Sigmoid colon (tissue), 7 donors: Measurements from ENCODE around the gene RARS1. TPM values are rescaled to one million over a fixed set of nuclear protein-coding genes. Genes with fewer than 3 reads are reported as not detected.

Source experiments
- DNase-seq: peaks from one replicate; pipeline ENCODE4 v3.0.0-alpha.2; 2019
- H3K27ac ChIP-seq, 4 donors: fragments of 200-600 bp; sonication (generic); one replicate each; pipeline ENCODE4 v1.5.1; 2016 to 2019; ENCODE audit warnings: mild to moderate bottlenecking in 1 of 4
- H3K27me3 ChIP-seq, 3 donors: fragments of 200-600 bp; sonication (generic); one replicate each; pipeline ENCODE4 v1.5.1; 2019; ENCODE audit warnings: mild to moderate bottlenecking in 1 of 3
- H3K36me3 ChIP-seq, 4 donors: fragments of 200-600 bp; sonication (generic); one replicate each; pipeline ENCODE4 v1.5.1; 2016 to 2019
- H3K4me1 ChIP-seq, 4 donors: fragments of 200-600 bp; sonication (generic); one replicate each; pipeline ENCODE4 v1.5.1; 2017 to 2019
- H3K4me3 ChIP-seq, 4 donors: fragments of 200-600 bp; sonication (generic); one replicate each; pipeline ENCODE4 v1.5.1; 2017 to 2019; ENCODE audit warnings: mild to moderate bottlenecking in 2 of 4, moderate library complexity in 1 of 4
- H3K9me3 ChIP-seq, 4 donors: fragments of 200-600 bp in 3 of 4; sonication (generic) in 3 of 4; one replicate each; pipeline versions ENCODE4 v1.5.1 to v1.6.1; 2013 to 2019
- CTCF ChIP-seq, 4 experiments: fragments of 450-650 bp in 3 of 4; fragments of 200-600 bp in 1 of 4; IDR thresholded peaks; one replicate each; pipeline ENCODE4 v1.5.1; 2016 to 2019; ENCODE audit warnings: antibody characterized with exemption in 4 of 4, mild to moderate bottlenecking in 3 of 4, moderate library complexity in 2 of 4
- EP300 ChIP-seq, 4 donors: sonication (generic); formaldehyde crosslinking; IDR thresholded peaks; one replicate each; pipeline ENCODE4 v1.6.1; 2017; ENCODE audit warnings: antibody characterized with exemption in 4 of 4
- POLR2A ChIP-seq, 2 donors: fragments of 450-650 bp; IDR thresholded peaks; one replicate each; pipeline ENCODE4 v1.6.1; 2016; ENCODE audit warnings: antibody characterized with exemption in 2 of 2, mild to moderate bottlenecking in 2 of 2, moderate library complexity in 2 of 2
- POLR2AphosphoS5 ChIP-seq, 4 donors: sonication (generic); formaldehyde crosslinking; IDR thresholded peaks; one replicate each; pipeline ENCODE4 v1.6.1; 2017; ENCODE audit warnings: antibody characterized with exemption in 4 of 4
- WGBS, 2 donors: extraction: QIAGEN DNeasy Blood & Tissue Kit; methylation state at CpG; one replicate each; pipeline ENCODE4 v1.1.7; 2013; 5-methylcytosine and 5-hydroxymethylcytosine counted together
- intact Hi-C: fragments of 100-400 bp; cut with DNase I; formaldehyde crosslinking; loops from one replicate; pipeline ENCODE4 v1.15.1; 2023
- polyA plus RNA-seq, 3 donors: library from polyadenylated mRNA; stranded (reverse); fragments of 200-250 nt; gene quantifications; one replicate each; pipeline ENCODE4 v1.2.3, GENCODE V29; 2013
- small RNA-seq, 3 donors: library from RNA; depleted of rRNA; stranded (forward); fragments of <200 nt; gene quantifications; one replicate each; pipeline ENCODE3, GENCODE V24; 2016
- total RNA-seq, 4 donors: library from RNA; depleted of rRNA; stranded (reverse); fragments of >200 nt; gene quantifications; one replicate each; pipeline ENCODE4 v1.1.0, GENCODE V29; 2016
- donor health status: healthy with polysubstance abuse.
- donor health status: Bipolar disorder and iron deficiency.
- donor health status: healthy.

RARS1 gene
- total and polyA plus RNA-seq, 7 donors, result 21.0 to 91.1 (median 65.8) TPM

GRCh38 chr5:168557389-168557788, 71.1 kb downstream of the RARS1 start:
- intact Hi-C loops, result no loop called here
- TF ChIP-seq POLR2AphosphoS5 (IDR thresholded peaks at IDR 0.05) (peak in 2 of 4 donors; percentile 44 to 47), POLR2A (IDR thresholded peaks at IDR 0.05) (no peak), CTCF (IDR thresholded peaks at IDR 0.05) (no peak)
- Histone ChIP-seq H3K4me1 (peaks cover 0 to 4% (median 2%) of the 10 kb centered on the region in 4 donors), H3K27me3 (no peaks in the 10 kb centered on the region), H3K27ac (no peak overlapping the region), H3K36me3 (peaks cover 0 to 61% (median 12%) of the 10 kb centered on the region in 4 donors), H3K9me3 (no peaks in the 10 kb centered on the region), H3K4me3 (no peak overlapping the region)
- 97% methylated on average over 2 of the region's 2 CpGs for WGBS, 2 donors
- DNase-seq, result no peak

DNA sequence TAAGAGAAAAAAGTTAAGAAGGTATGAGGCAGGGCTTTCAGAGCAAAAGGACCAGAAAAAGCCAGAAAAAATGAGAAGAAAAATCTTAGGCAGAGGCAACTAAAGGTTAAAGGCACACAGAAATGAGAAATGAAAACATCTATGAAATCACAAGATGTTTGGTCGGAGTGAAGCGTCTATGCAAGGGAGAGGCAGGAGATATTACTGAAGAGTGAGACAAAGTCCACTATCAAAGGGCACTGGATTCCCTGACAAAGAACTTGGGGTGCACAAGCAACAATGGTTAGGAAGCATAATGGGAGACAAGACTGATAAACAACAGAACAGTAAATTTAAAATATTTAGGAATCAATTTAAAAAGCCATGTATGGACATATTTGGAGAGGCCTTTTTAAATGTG, 76.0 kb downstream of the RARS1 start:
- Histone ChIP-seq H3K27ac (no peak overlapping the region), H3K9me3 (no peaks in the 10 kb centered on the region), H3K4me3 (no peak overlapping the region), H3K4me1 (no peaks in the 10 kb centered on the region), H3K27me3 (no peaks in the 10 kb centered on the region), H3K36me3 (peaks cover 0 to 90% (median 7%) of the 10 kb centered on the region in 4 donors)
- 23 to 65% methylated on average over 2 of the region's 2 CpGs for WGBS, 2 donors
- TF ChIP-seq POLR2AphosphoS5 (IDR thresholded peaks at IDR 0.05) (no peak), EP300 (IDR thresholded peaks at IDR 0.05) (no peak), POLR2A (IDR thresholded peaks at IDR 0.05) (no peak), CTCF (IDR thresholded peaks at IDR 0.05) (no peak)
- DNase-seq, result no peak
- intact Hi-C loops, result no loop called here

DNA sequence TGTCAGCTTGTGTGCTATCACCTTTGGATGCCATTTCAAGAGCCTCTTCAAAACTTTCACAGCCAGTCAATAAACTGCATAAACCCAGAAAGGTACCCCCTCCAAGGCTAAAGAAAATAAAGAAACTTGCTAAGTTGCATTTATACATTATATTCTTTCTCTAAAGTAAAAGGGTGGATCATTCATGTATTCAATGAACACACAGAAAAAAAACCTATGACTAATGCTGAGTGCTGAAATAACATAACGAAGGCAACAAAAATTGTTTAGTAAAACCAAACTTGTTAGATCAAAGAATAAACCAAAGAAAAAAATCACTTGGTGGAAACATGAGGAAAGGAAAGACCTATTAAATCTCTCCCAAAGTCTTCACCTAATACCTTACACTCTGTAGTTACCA, 77.7 kb downstream of the RARS1 start:
- intact Hi-C loops, result no loop called here
- TF ChIP-seq POLR2A (IDR thresholded peaks at IDR 0.05) (no peak), POLR2AphosphoS5 (IDR thresholded peaks at IDR 0.05) (no peak), EP300 (IDR thresholded peaks at IDR 0.05) (no peak), CTCF (IDR thresholded peaks at IDR 0.05) (no peak)
- H3K36me3 ChIP-seq, result peaks cover 0 to 84% (median 4%) of the 10 kb centered on the region in 4 donors

GRCh38 chr5:168568738-168569137, 82.5 kb downstream of the RARS1 start:
- H3K9me3 ChIP-seq, result no peaks in the 10 kb centered on the region
- TF ChIP-seq POLR2A (IDR thresholded peaks at IDR 0.05), result no peak
- TF ChIP-seq POLR2AphosphoS5 (IDR thresholded peaks at IDR 0.05), result no peak
- H3K36me3 ChIP-seq, result peaks cover 0 to 43% (median 4%) of the 10 kb centered on the region in 4 donors
- peaks cover 0 to 8% (median 3%) of the 10 kb centered on the region in 4 donors for H3K4me1 ChIP-seq
- DNase-seq, result no peak
- 97 to 99% methylated on average over 6 of the region's 6 CpGs for WGBS, 2 donors
- no peaks in the 10 kb centered on the region for H3K27me3 ChIP-seq
- intact Hi-C loops, result no loop called here
- no peak overlapping the region for H3K27ac ChIP-seq
- H3K4me3 ChIP-seq, result no peak overlapping the region

More for the DNA sequence above, 77.7 kb downstream of the RARS1 start:
- Histone ChIP-seq H3K27ac (no peak overlapping the region), H3K4me1 (peaks cover 0 to 5% (median 0%) of the 10 kb centered on the region in 4 donors), H3K9me3 (no peaks in the 10 kb centered on the region), H3K4me3 (no peak overlapping the region), H3K27me3 (no peaks in the 10 kb centered on the region)
- DNase-seq, result no peak
- WGBS, 2 donors, result 90 to 92% methylated on average over 1 of the region's 1 CpG

Small RNAs within 50 kb of the gene (small RNA-seq; reads per million reads assigned to genes)
- 0 to 0.11 (median 0.07) reads per million in 3 donors for gene MIR103A1

Other genes starting within 250 kb of the RARS1 start
- 1 to 10 TPM in 1 of 4 donors, under 1 TPM in 2, not detected in 1; 0.27 to 1.1 (median 0.28) TPM for gene WWC1, start 194.8 kb upstream of the RARS1 start, total RNA-seq
- 10 to 100 TPM; 11.4 to 15.4 (median 15.0) TPM for gene WWC1, start 194.8 kb upstream of the RARS1 start, polyA plus RNA-seq
- gene FBLL1, start 42.8 kb downstream of the RARS1 start, total RNA-seq, result 1 to 10 TPM in 1 of 4 donors, under 1 TPM in 2, not detected in 1; 0.41 to 2.1 (median 0.83) TPM
- under 1 TPM in 2 of 3 donors, not detected in 1; 0.57 to 0.60 TPM for gene FBLL1, start 42.8 kb downstream of the RARS1 start, polyA plus RNA-seq
- gene PANK3, start 92.9 kb downstream of the RARS1 start, total RNA-seq, result 10 to 100 TPM; 24.4 to 34.9 (median 30.9) TPM
- 10 to 100 TPM; 17.4 to 40.9 (median 21.4) TPM for gene PANK3, start 92.9 kb downstream of the RARS1 start, polyA plus RNA-seq